ENCODE data around the gene DHRS1. TPM values are rescaled to one million over a fixed set of nuclear protein-coding genes. Genes with fewer than 3 reads are reported as not detected.

The DHRS1 gene
- total RNA-seq, 4 donors from 2014 or later, result 8.2 to 33.0 (median 17.7) TPM

GRCh38 chr14:24266344-24267244 lies 33.0 kb downstream of the DHRS1 start:
- Histone ChIP-seq H3K27me3 (no peaks in the 10 kb centered on the region), H3K27ac (no peak overlapping the region), H3K9me3 (no peaks in the 10 kb centered on the region), H3K4me3 (no peak overlapping the region), H3K4me1 (peaks cover 0 to 7% (median under 1%) of the 10 kb centered on the region in 3 donors), H3K36me3 (peaks cover 0 to 60% of the 10 kb centered on the region in 2 donors)
- WGBS, 2 donors (ENCODE audit: low coverage in 1 of 2), result 62 to 76% methylated on average over 5 to 11 of the region's 18 CpGs
- TF ChIP-seq CTCF (IDR thresholded peaks at IDR 0.05), result no peak
- no peak for TF ChIP-seq POLR2AphosphoS5 (IDR thresholded peaks at IDR 0.05)
- TF ChIP-seq EP300 (IDR thresholded peaks at IDR 0.05), result no peak
- TF ChIP-seq POLR2A (IDR thresholded peaks at IDR 0.05), result no peak
- no peak for ATAC-seq

- Histone ChIP-seq H3K27ac (no peak overlapping the region), H3K4me1 (peaks cover 0 to 3% (median 0%) of the 10 kb centered on the region in 3 donors), H3K4me3 (no peak overlapping the region), H3K36me3 (peaks cover 0 to 52% of the 10 kb centered on the region in 2 donors), H3K9me3 (no peaks in the 10 kb centered on the region), H3K27me3 (no peaks in the 10 kb centered on the region)
- no peak for TF ChIP-seq CTCF (IDR thresholded peaks at IDR 0.05)
- TF ChIP-seq EP300 (IDR thresholded peaks at IDR 0.05), result no peak
- TF ChIP-seq POLR2AphosphoS5 (IDR thresholded peaks at IDR 0.05), result no peak
- no peak for TF ChIP-seq POLR2A (IDR thresholded peaks at IDR 0.05)
- ATAC-seq, result no peak
- 56% methylated on average over 4 of the region's 6 CpGs; no CpG with 5 or more reads in 1 of the 2 donors for WGBS, 2 donors (ENCODE audit: low coverage in 1 of 2)
Observed at GRCh38 chr14:24264298-24264697, 35.3 kb downstream of the DHRS1 start.

- Histone ChIP-seq H3K27ac (no peak overlapping the region), H3K4me3 (no peak overlapping the region), H3K4me1 (peaks cover 0 to 7% (median 0%) of the 10 kb centered on the region in 3 donors), H3K36me3 (peaks cover 0 to 48% of the 10 kb centered on the region in 2 donors), H3K9me3 (no peaks in the 10 kb centered on the region), H3K27me3 (no peaks in the 10 kb centered on the region)
- ATAC-seq, result no peak
- 63% methylated on average over 5 of the region's 6 CpGs; no CpG with 5 or more reads in 1 of the 2 donors for WGBS, 2 donors (ENCODE audit: low coverage in 1 of 2)
- TF ChIP-seq CTCF (IDR thresholded peaks at IDR 0.05), result no peak
- TF ChIP-seq POLR2AphosphoS5 (IDR thresholded peaks at IDR 0.05), result no peak
- no peak for TF ChIP-seq EP300 (IDR thresholded peaks at IDR 0.05)
- no peak for TF ChIP-seq POLR2A (IDR thresholded peaks at IDR 0.05)
Observed at GRCh38 chr14:24263848-24264247, 35.7 kb downstream of the DHRS1 start.

- H3K27ac ChIP-seq, result no peak within 1 kb of the TSS
- no peaks in the 10 kb centered on the region for H3K27me3 ChIP-seq
- peaks cover 0 to 40% of the 10 kb centered on the region in 2 donors for H3K36me3 ChIP-seq
- no peak for ATAC-seq
- no peak within 1 kb of the TSS for H3K4me3 ChIP-seq
- no peak for TF ChIP-seq POLR2A (IDR thresholded peaks at IDR 0.05)
- no peak for TF ChIP-seq POLR2AphosphoS5 (IDR thresholded peaks at IDR 0.05)
- no peaks in the 10 kb centered on the region for H3K9me3 ChIP-seq
- H3K4me1 ChIP-seq, result peaks cover 0 to 9% (median 0%) of the 10 kb centered on the region in 3 donors
- WGBS, 2 donors (ENCODE audit: low coverage in 1 of 2), result 45 to 80% methylated on average over 4 to 6 of the region's 14 CpGs
Observed at GRCh38 chr14:24262821-24263733, 36.5 kb downstream of the DHRS1 start, which contains the start of gene TGM1. Gene TGM1, minus strand, starts transcription at chr14:24263177. Its CDS starts 825 bp downstream, at chr14:24262352.

GRCh38 chr14:24261969-24262327 lies 37.6 kb downstream of the DHRS1 start:
- ATAC-seq, result no peak
- WGBS, 2 donors (ENCODE audit: low coverage in 1 of 2), result no CpG with 5 or more reads among the region's 19 CpGs
- TF ChIP-seq CTCF (IDR thresholded peaks at IDR 0.05), result no peak
- TF ChIP-seq POLR2AphosphoS5 (IDR thresholded peaks at IDR 0.05), result no peak
- no peak for TF ChIP-seq EP300 (IDR thresholded peaks at IDR 0.05)
- no peak for TF ChIP-seq POLR2A (IDR thresholded peaks at IDR 0.05)
- Histone ChIP-seq H3K36me3 (peaks cover 0 to 29% of the 10 kb centered on the region in 2 donors), H3K4me3 (no peak overlapping the region), H3K27me3 (no peaks in the 10 kb centered on the region), H3K9me3 (no peaks in the 10 kb centered on the region), H3K27ac (no peak overlapping the region), H3K4me1 (peaks cover 0 to 9% (median 0%) of the 10 kb centered on the region in 3 donors)
